ENCODE measurements around the gene GEMIN7. TPM values are rescaled to one million over a fixed set of nuclear protein-coding genes. Genes with fewer than 3 reads are reported as not detected.

GEMIN7 gene
- total RNA-seq, 1 experiment from 2014 or later, result 34.0 TPM

- Histone ChIP-seq H3K9me3 (ENCODE audit: low read depth, low read length, poor library complexity, severe bottlenecking) (no peaks in the 10 kb centered on the region), H3K4me3 (ENCODE audit: low read depth, low read length, poor library complexity, severe bottlenecking) (no peak overlapping the region), H3K27me3 (replicated peaks; ENCODE audit: insufficient read depth, low read depth, low read length, poor library complexity) (no peaks in the 10 kb centered on the region), H3K4me1 (ENCODE audit: insufficient read depth, low read length, poor library complexity, severe bottlenecking) (peaks cover 8% of the 10 kb centered on the region), H3K27ac (ENCODE audit: low read depth, low read length, poor library complexity, severe bottlenecking) (no peak overlapping the region), H3K36me3 (ENCODE audit: insufficient read depth, low read length, poor library complexity, severe bottlenecking) (no peaks in the 10 kb centered on the region)
- ChIA-PET CTCF (interaction anchor here (0.6 kb wide), 1 partner anchor 66 kb away, joined by 5 read pairs; no protein-coding TSS in a partner anchor), POLR2A (ENCODE audit: low non-redundant PET) (no interaction called here)
- BruUV-seq (replicated peaks), result no TSS peak
- TF ChIP-seq EZH2 (IDR thresholded peaks at IDR 0.05; ENCODE audit: borderline replicate concordance, low read depth, low read length, poor library complexity, severe bottlenecking) (no peak), CTCF (conservative IDR thresholded peaks at IDR 0.05; ENCODE audit: low read depth, low read length) (peak; percentile 31; the same call in 1 of the 2 replicates)
- peak; percentile 43 for DNase-seq (ENCODE audit: low spot score)
- intact Hi-C loops (cut with micrococcal nuclease; ENCODE audit: unreplicated experiment), result no loop called here
These were observed 52.0 kb downstream of the GEMIN7 start for GRCh38 chr19:45130888-45131615.

GRCh38 chr19:45133661-45134060, 54.6 kb downstream of the GEMIN7 start:
- Histone ChIP-seq H3K4me3 (ENCODE audit: low read depth, low read length, poor library complexity, severe bottlenecking) (no peak overlapping the region), H3K27me3 (replicated peaks; ENCODE audit: insufficient read depth, low read depth, low read length, poor library complexity) (no peaks in the 10 kb centered on the region), H3K9me3 (ENCODE audit: low read depth, low read length, poor library complexity, severe bottlenecking) (no peaks in the 10 kb centered on the region), H3K36me3 (ENCODE audit: insufficient read depth, low read length, poor library complexity, severe bottlenecking) (no peaks in the 10 kb centered on the region), H3K4me1 (ENCODE audit: insufficient read depth, low read length, poor library complexity, severe bottlenecking) (peaks cover 8% of the 10 kb centered on the region), H3K27ac (ENCODE audit: low read depth, low read length, poor library complexity, severe bottlenecking) (no peak overlapping the region)
- intact Hi-C loops (cut with micrococcal nuclease; ENCODE audit: unreplicated experiment), result no loop called here
- no peak for DNase-seq (ENCODE audit: low spot score)
- TF ChIP-seq EZH2 (IDR thresholded peaks at IDR 0.05; ENCODE audit: borderline replicate concordance, low read depth, low read length, poor library complexity, severe bottlenecking) (no peak), CTCF (conservative IDR thresholded peaks at IDR 0.05; ENCODE audit: low read depth, low read length) (no peak)
- BruUV-seq (replicated peaks), result no TSS peak
- POLR2A ChIA-PET (ENCODE audit: low non-redundant PET), result no interaction called here
- CTCF ChIA-PET, result no interaction called here

GRCh38 chr19:45135176-45135885, 56.3 kb downstream of the GEMIN7 start:
- DNase-seq (ENCODE audit: low spot score), result no peak
- ChIA-PET POLR2A (ENCODE audit: low non-redundant PET) (no interaction called here), CTCF (no interaction called here)
- Histone ChIP-seq H3K27ac (ENCODE audit: low read depth, low read length, poor library complexity, severe bottlenecking) (no peak overlapping the region), H3K27me3 (replicated peaks; ENCODE audit: insufficient read depth, low read depth, low read length, poor library complexity) (no peaks in the 10 kb centered on the region), H3K4me3 (ENCODE audit: low read depth, low read length, poor library complexity, severe bottlenecking) (no peak overlapping the region), H3K36me3 (ENCODE audit: insufficient read depth, low read length, poor library complexity, severe bottlenecking) (no peaks in the 10 kb centered on the region), H3K4me1 (ENCODE audit: insufficient read depth, low read length, poor library complexity, severe bottlenecking) (peaks cover 6% of the 10 kb centered on the region), H3K9me3 (ENCODE audit: low read depth, low read length, poor library complexity, severe bottlenecking) (no peaks in the 10 kb centered on the region)
- intact Hi-C loops (cut with micrococcal nuclease; ENCODE audit: unreplicated experiment), result no loop called here
- no TSS peak for BruUV-seq (replicated peaks)
- TF ChIP-seq CTCF (conservative IDR thresholded peaks at IDR 0.05; ENCODE audit: low read depth, low read length) (no peak), EZH2 (IDR thresholded peaks at IDR 0.05; ENCODE audit: borderline replicate concordance, low read depth, low read length, poor library complexity, severe bottlenecking) (no peak)

Measured in A673 (cell line).